ENCODE measurements around the gene CCDC57.
"Not testable (repeated sequence)": the region's sequence is repeated elsewhere in the genome, so short reads cannot be mapped to it uniquely, and the experiment has no call there.

Gene CCDC57

DNA sequence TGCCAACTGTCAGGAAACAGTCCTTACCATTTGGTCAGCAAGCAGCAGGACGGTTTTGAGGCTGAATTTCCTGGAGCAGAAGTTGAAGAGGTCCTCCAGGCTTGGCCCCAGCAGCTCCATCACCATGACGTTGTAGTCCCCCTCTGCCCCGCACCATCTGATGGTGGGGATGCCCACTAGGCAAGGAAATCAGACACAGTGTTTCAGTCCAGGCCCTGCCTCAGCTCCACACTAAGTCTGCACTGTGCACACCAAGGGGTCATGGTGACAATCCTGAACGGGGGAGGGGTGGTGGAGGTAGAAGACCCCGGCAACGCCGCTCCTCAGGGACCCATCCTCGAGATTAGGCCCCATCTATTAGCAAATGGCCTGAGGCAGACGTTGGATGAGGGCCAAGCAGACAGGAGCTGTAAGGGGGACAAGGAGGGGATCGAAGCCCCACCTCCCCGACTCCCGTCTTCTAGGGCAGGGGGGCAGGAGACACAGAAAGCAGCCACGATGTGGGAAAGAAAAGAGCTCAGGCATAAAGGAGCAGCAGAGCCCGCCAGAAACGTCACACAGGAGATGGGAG, 42.8 kb upstream of the CCDC57 start:
- Histone ChIP-seq H3K27ac (no peak overlapping the region), H3K4me3 (no peak overlapping the region)
- no peak for DNase-seq (ENCODE audit: low spot score)

DNA sequence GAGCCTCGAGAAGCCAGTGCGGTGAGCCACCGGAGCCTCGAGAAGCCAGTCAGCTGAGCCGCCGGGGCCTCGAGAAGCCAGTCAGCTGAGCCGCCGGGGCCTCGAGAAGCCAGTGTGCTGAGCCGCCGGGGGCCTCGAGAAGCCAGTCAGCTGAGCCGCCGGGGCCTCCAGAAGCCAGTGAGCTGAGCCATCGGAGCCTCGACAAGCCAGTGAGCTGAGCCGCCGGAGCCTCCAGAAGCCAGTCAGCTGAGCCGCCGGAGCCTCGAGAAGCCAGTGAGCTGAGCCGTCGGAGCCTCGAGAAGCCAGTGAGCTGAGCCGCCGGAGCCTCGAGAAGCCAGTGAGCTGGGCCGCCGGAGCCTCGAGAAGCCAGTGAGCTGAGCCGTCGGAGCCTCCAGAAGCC, 42.1 kb upstream of the CCDC57 start:
- DNase-seq (ENCODE audit: low spot score); H3K27ac ChIP-seq; H3K4me3 ChIP-seq: not testable (repeated sequence)

More for the DNA sequence above, 42.8 kb upstream of the CCDC57 start:
- TF ChIP-seq, protein P1, sequence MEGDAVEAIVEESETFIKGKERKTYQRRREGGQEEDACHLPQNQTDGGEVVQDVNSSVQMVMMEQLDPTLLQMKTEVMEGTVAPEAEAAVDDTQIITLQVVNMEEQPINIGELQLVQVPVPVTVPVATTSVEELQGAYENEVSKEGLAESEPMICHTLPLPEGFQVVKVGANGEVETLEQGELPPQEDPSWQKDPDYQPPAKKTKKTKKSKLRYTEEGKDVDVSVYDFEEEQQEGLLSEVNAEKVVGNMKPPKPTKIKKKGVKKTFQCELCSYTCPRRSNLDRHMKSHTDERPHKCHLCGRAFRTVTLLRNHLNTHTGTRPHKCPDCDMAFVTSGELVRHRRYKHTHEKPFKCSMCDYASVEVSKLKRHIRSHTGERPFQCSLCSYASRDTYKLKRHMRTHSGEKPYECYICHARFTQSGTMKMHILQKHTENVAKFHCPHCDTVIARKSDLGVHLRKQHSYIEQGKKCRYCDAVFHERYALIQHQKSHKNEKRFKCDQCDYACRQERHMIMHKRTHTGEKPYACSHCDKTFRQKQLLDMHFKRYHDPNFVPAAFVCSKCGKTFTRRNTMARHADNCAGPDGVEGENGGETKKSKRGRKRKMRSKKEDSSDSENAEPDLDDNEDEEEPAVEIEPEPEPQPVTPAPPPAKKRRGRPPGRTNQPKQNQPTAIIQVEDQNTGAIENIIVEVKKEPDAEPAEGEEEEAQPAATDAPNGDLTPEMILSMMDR (IDR thresholded peaks at IDR 0.05) = no peak

DNA sequence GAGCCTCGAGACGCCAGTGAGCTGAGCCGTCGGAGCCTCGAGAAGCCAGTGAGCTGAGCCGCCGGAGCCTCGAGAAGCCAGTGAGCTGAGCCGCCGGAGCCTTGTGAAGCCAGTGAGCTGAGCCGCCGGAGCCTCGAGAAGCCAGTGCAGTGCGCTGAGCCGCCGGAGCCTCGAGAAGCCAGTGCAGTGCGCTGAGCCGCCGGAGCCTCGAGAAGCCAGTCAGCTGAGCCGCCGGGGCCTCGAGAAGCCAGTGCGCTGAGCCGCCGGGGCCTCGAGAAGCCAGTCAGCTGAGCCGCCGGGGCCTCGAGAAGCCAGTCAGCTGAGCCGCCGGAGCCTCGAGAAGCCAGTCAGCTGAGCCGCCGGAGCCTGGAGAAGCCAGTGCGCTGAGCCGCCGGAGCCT, 41.5 kb upstream of the CCDC57 start:
- not testable (repeated sequence) for H3K27ac ChIP-seq; DNase-seq (ENCODE audit: low spot score); H3K4me3 ChIP-seq

DNA sequence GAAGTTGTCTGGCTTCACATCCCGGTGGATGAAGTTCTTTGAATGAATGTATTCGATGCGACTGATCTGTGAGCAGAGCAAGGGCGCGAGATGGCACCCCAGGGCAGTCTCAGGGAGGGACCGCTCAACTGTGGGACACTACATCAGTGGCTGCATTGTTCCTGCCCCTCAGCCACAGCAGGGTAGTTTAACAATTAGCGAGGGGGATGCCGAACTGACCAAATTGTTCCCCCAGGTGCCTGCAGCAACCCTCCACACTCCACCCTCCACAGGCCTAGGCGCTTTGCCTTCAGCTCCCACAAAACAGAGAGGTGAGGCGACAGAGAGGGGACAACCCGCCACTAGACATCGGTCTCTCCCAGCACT, 40.5 kb upstream of the CCDC57 start:
- DNase-seq (ENCODE audit: low spot score) = no peak
- no peak overlapping the region for H3K27ac ChIP-seq
- H3K4me3 ChIP-seq = no peak overlapping the region
- TF ChIP-seq, protein P1 (IDR thresholded peaks at IDR 0.05) = no peak

DNA sequence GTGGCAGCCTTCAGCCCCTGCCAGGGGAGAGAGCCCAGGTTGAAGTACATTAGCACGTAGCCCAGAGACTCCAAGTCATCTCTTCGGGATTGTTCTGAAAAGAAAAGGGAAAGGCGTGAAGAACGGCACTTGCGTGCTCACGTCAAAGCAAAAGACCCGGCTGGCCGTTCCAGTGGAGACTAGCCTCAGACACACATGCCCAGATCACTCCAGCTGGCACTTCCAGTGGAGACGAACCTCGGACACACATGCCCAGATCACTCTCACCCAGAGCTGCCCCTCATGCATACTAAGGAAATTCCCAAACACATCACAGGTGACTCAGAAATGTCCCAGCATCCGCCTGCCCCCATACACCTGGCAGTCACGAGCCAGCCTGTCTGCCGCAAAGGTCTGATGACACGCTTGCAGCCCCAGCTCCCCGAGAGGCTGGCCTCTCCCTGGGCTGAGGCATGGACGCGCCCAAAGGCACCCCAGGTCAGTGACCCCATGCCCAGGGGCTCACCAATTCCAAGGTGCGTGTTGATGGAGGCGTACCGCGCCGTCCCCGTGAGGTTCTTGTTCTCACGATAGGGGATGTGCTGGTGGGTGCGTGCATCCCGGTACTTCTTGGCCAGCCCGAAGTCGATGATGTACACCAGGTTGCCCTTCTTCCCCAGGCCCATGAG, 40.0 kb upstream of the CCDC57 start:
- TF ChIP-seq, protein P1 (IDR thresholded peaks at IDR 0.05) = no peak
- Histone ChIP-seq H3K4me3 (no peak overlapping the region), H3K27ac (no peak overlapping the region)
- no peak for DNase-seq (ENCODE audit: low spot score)

DNA sequence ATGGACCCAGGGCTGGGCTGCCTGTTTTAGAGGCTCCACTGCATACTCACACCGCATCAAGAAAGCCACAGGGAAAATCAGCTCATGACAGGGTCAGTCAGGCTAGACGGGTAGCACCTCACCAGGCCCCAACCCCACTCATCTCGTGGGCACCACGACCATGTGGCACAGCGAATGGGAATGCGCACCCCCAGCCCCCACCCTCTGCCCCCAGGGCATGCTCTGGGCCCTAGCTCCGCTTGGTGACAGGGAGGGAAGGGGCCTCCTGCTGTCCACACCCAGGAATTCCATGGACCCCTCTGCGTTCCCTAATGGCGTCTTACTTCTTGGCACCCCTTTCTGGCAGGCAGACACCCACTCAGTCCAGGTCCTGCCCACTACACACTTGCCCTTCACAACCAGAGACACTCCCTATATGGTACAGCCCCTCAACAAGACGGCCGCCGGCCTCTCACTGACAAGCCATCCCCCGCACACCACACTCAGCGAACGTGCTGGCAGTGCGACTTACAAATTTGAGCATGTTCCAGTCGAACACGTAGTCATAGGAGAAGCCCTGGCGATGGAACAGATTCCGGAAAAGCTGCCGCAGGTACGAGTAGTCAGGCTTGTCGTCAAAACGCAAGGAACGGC, 38.3 kb upstream of the CCDC57 start:
- Histone ChIP-seq H3K4me3 (no peak overlapping the region), H3K27ac (no peak overlapping the region)
- DNase-seq (ENCODE audit: low spot score) = no peak
- TF ChIP-seq, protein P1 (IDR thresholded peaks at IDR 0.05) = no peak

DNA sequence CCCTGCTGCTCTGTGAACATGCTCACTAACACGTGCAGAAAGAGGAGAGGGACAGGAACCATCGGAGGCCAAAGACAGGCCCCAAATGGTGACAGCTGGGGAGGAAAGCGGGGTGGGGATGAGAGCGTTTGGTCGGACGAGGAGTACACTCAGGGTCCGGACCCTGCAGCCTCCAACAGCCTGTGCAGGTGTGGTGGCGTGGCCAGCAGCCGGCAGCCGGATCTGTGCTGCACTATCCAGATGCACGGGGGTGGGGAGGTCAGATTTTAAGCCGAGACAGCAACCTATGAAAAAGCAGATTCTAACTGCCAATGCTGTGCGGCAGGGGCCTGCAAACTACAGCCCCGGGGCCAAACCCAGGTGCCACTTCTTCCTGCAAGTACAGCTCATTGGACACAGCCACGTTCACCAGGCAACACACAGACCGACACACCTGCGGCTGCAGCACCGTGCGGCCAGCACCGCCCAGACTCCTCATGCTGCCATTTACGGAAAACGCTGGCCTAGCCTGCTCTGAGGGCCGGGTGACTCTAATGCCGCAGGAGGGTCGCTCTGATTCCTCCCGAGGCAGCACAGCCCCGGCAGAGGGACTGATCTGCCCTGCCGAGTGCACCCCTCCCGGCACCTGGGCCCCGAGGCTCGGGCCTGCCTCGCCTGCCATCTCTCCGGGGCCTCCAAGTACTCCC, 37.4 kb upstream of the CCDC57 start:
- no peak for DNase-seq (ENCODE audit: low spot score)
- Histone ChIP-seq H3K27ac (no peak overlapping the region), H3K4me3 (no peak overlapping the region)
- TF ChIP-seq, protein P1 (IDR thresholded peaks at IDR 0.05) = no peak

Data from coronary artery (tissue), 2 donors.